Fibroblast of peridontal ligament (primary cell): Measurements from ENCODE around the gene PHKB.
A peak's percentile ranks its signal among the peaks of the same experiment; 100 is the strongest.
"Not testable (repeated sequence)": the region's sequence is repeated elsewhere in the genome, so short reads cannot be mapped to it uniquely, and the experiment has no call there.

Source experiments
- DNase-seq: peaks from one replicate; pipeline ENCODE4 v3.0.0-alpha.2; 2010; ENCODE audit errors: extremely low read depth

PHKB gene

GRCh38 chr16:47469227-47469626 lies 8.1 kb downstream of the PHKB start:
- no peak for DNase-seq

DNA sequence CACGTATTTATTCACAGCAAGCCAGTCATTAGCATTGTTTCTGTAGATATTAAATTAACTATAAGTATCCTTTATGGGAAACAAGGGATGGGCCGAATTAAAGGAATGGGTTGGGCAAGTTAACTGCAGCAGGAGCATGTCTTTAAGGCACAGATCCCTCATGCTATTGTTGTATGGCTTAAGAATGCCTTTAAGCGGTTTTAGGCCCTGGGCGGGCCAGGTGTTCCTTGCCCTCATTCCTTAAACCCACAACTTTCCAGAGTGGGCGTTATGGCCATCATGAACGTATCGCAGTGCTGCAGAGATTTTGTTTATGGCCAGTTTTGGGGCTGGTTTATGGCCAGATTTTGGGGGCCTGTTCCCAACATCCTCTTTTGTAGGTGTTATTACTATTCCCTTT lies 9.1 kb downstream of the PHKB start:
- no peak for DNase-seq

GRCh38 chr16:47470810-47471209 lies 9.7 kb downstream of the PHKB start:
- DNase-seq: no peak

DNA sequence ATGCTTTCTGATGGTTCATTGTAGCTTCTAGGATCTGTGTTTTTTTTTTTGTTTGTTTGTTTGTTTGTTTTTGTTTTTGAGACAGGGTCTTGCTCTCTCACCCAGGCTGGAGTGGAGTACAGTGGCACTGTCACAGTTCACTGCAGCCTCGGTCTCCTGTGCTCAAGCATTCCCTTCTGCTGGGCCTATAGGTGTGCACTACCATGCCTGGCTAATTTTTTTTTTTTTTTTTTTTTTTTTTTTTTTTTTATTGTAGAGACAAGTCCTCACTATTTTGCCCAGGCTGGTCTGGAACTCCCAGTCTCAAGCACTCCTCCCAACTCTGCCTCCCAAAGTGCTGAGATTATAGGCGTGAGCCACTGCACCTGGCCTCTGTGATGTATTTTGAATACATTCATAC lies 11.9 kb downstream of the PHKB start:
- not testable (repeated sequence) for DNase-seq

DNA sequence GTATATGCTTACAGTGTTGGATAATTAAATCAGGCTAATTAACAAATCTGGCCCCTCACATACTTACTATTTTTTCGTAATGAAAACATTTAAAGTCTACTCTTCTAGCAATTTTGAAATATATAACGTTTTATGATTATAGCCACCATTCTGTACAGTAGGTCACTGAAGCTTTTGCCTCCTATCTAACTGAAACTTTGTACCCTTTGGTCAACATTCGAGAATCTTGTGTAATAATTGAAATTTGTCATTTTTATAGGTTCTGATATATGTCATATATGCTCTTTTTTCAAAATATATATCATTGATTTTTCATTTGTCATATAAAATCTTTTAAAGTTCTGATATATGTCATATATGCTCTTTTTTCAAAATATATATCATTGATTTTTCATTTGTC lies 12.7 kb downstream of the PHKB start:
- no peak for DNase-seq

DNA sequence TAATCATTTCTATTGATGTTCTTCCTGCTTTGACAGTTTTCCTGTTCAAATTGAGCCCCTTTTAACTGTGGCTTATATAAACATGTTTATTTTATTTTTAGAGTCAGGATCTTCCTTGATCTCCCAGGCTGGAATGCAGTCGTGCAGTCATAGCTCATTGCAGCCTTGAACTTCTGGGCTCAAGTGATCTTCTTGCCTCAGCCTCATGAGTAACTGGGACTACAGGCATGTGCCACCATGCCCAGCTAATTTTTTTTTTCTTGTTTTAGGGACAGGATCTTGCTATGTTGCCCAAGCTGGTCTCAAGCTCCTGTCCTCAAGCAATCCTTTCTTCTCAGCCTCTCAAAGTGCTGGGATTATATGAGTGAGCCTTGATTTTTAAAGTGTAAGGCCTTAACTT lies 14.7 kb downstream of the PHKB start:
- DNase-seq: no peak

DNA sequence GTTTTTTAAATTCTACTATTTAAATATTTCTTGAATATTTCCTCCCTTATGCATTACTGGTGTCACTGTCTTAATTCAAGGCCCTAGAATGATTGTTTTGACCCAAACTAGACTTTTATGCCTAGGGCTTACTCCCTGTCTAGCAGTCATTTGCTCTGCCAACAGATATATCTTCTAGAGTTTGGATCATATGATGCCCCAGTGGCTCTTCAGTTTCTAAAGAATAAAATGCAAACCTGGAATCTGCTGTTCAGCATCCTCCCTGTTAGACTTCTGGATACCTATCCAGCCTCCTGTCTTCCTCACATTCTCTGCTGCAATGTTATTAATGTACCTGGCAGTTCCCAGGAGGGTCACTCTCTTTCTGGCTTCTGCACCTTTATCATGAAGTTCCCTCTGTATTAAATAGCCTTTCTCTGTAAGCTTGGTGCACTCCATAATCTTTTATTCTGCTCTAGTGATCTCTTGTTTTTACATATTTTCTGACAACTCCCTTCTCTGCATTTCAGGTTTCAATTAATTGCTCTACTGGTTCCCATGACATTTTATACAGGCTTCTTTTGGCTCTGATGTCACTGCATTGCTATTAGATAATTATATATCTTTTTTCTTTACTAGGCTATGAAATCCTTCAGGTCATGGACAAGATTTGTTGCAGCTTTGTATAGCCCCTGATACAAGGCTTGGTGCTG lies 15.7 kb downstream of the PHKB start:
- DNase-seq: no peak

GRCh38 chr16:47477679-47478078 lies 16.5 kb downstream of the PHKB start:
- DNase-seq: peak; percentile 35

DNA sequence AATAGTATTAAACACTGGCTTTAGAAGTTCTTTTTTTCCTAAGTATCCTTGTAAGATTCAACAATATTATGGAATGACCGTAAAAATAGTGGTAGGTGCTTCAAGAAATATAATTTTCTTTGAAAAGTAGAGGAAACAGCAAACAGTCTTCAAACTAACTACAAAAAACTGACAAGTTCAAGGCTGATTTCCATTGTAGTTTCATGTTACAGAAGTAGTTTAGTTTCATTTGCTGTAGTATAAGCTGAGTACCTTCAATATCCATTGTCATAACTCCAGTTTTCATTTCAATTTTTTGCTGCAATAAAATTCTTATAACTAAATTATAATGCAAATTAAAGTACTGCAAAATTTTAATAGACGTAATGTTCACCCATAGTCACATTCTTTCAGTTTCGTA lies 19.3 kb downstream of the PHKB start:
- DNase-seq: no peak

DNA sequence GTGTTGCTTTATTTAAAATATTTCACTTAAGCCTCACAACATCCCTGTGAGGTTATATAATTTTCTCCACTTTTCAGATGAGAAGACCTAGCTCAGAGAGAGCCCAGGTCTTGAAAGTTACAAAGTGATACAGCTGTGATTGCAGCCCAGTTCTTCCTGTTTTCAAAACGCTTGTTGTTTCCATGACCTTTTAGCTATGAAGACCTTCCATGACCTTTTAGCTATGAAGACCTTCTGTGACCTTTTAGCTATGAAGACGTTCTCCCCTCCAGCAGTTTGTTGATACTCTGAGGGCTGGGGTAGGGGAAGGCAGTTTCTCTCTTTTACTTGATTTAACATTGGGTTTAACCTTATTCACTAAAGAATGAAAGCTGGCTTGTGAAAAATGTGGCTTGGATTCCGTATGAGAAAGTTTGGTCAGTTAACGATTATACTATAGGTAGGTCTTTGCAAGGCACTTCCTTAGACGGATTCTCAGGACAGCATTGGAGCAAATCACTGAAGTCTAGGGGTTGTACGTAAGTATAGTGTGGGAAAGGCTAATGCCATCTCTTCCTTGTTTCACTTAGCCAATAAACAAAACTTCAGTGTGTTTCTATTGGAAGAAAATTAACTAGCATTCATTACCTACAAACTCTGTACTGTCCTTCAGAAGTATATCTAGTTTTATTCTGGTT lies 20.7 kb downstream of the PHKB start:
- no peak for DNase-seq

DNA sequence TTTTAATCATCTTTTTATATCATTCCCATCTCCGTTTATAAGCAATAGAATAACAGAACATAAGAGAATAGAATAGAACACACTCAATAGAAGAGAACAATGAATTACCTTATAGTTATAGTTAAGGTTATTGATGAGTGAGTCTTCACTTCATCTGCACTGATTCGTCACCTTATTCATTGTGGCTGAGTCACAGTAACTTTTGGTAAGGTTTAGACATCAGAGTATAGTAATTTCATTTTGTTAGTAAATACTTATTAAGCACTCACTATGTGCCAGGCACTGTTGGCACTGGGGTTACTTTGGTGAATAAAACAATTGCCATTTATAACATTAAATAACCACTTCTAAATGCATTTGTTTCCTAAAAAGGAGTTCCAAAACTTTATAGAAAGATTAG lies 22.5 kb downstream of the PHKB start:
- no peak for DNase-seq

GRCh38 chr16:47486856-47487255 lies 25.7 kb downstream of the PHKB start:
- no peak for DNase-seq

- DNase-seq: no peak
These were observed 26.9 kb downstream of the PHKB start for GRCh38 chr16:47488051-47488450.

- DNase-seq: no peak
These were observed 29.3 kb downstream of the PHKB start for GRCh38 chr16:47490471-47490870.

DNA sequence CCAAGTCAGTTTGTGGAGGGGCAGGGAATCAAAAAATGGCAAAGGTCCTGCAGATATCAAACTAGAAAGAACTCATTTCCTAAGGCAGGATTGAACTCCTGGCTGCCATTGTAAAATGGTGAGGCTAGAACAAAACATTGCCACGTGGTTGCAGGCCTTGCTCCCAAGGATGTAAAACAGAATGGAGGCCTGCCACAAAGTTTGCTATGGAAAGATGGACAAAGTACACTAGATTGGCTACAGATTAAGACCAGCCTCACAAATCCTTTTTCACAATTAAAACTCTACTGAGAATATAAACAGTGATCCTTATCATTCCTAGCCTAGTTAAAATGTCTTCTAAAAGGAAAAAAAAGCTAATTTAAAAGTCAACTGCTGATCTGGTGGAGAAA lies 30.9 kb downstream of the PHKB start:
- no peak for DNase-seq

DNA sequence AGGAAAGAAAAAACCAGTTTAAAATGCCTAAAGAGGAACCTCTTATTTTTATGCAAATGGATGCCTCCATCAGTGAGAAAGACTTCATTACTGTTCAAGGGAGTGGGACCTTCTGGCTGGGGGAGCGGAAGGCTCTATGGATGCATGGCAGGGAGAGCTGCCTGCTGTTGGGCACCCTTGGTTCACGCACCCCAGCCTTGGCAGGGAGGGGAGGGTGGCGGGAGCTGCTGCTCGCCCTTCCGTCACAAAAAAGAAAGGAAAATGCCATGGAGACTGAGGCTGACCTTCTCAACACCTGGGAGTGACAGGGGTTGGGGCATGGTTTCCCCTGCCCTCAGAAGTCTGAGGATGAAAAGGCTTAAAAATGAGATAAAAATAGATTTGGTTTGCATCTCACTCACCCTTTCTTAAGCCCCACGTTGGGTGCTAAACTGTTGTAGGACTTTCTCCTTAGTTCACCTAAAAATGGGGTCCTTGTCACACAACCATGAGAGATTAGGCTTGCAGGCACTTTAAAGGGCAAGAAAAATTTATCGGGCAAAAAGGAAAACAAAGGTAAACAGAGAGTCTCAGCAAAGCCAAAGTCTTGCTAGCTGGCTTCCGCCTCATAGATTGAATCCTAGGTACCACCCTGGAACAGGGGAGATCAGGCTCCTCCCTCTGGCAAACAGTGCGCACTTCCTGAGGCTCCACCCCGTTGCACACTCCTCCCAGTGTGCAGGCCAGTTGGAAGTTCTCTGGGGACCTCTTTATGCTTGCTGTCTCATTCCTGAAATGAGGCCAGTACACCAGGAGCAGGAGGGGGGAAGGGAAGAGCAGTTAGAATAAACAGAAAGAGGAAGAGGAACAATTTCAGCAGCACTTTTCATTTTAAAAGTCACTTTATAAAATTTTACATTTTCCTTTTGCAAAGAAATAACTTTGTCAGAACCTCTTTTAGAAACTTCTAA lies 31.6 kb downstream of the PHKB start:
- DNase-seq: peak; percentile 79

DNA sequence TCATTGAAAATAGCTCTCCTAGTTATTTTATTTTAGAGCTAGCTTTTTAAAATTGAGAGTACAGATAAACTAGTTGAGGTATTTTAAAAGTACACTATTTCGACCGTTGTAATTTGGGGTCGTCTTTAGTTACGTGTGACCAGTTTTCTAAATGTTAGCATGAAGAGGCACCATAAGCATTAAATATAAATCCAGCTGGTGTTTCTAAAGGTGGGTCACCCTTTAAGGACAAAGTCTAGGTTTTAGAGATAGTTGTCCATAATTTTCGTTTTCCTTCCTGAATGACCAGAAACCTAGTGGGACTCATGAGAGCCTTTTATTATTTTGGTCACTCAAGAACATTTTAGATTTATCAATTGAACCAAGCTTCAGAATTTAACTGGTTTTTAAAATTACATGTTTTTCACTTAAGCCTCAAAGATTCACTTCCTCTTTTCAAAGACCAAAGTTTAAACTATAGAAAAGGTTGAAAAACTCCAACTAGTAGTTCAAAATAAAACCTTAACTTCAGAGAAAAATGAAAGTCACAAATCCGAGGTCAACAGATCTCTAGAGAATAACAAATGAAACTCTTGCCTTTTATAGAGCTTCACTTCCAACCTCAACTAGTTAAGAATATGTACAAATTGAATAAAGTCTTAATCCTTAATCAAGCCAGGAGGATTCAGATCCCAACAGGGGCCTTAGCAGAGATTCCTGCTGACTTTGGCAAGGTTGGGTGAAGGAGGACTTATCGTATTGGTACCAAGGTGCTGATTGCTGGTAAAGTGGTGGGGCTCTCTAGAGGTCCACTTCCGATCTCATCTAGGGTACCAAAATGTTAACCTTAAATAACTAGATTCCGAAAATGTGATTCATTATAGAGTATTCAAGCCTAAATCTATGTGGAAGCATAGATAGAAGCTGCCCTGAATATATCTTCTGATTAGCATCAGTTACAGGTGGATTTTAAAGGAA lies 32.5 kb downstream of the PHKB start:
- DNase-seq: no peak

DNA sequence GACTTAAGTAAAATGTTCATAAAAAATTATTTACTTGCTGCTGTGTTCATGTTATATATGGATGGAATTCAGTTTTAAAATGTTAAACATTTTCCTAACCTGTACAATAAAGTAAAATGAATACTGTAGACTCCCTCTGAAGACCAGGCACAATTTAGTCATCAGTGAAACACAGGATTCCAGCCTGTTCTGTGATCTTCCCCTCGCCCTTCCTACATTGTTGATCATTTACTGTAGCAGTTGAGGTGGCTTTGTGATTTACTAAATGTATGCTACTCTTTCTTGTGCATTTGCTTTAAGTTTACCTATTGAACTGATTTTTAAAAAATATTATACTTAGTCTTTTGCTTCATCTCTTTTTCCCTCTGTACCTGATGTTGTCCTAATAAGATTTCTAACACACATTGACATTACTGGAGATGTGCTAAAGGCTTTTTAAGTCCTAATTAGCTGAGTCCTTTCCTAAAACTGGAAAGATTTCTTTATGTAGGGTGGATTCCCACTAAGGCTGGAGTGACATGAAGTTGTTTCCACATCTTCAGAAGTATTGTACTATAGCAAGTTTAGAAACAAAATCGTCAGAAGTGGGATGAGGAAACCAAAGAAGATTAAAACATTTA lies 38.1 kb downstream of the PHKB start:
- DNase-seq: no peak

DNA sequence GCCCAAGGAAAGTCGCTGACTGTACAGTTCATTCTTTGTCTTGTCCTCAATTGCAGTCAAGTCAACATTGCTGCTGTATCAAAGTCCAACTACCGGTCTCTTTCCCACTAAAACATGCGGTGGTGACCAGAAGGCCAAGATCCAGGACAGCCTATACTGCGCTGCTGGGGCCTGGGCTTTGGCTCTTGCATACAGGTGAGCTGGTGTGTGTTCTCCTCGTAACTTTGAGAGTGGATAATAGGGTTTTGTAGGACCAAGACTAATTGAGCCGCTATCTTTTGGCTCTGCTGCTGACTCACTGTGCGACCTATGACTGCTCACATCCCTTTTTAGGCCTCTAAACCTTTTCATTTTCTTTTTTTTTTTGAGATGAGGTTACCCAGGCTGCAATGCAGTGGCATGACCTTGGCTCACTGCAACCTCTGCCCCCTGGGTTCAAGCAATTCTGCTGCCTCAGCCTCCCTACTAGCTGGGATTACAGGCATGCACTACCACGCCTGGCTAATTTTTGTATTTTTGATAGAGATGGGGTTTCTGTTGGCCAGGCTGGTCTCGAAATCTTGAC lies 38.7 kb downstream of the PHKB start:
- DNase-seq: no peak

GRCh38 chr16:47503936-47504335 lies 42.8 kb downstream of the PHKB start:
- no peak for DNase-seq

- DNase-seq: no peak
These were observed 43.5 kb downstream of the PHKB start for GRCh38 chr16:47504599-47504998.
